Kidney tubule cell (primary cell): ENCODE measurements around the gene EEF2K.
A peak's percentile ranks its signal among the peaks of the same experiment; 100 is the strongest.

Experiments used
- DNase-seq: peaks from one replicate; pipeline ENCODE4 v3.0.0-alpha.2; 2018; ENCODE audit warnings: low spot score

The EEF2K gene

GRCh38 chr16:22318690-22319358, 112.7 kb downstream of the EEF2K start:
- peak; percentile 51 for DNase-seq

- DNase-seq: no peak
Measured at GRCh38 chr16:22320572-22321339, 114.7 kb downstream of the EEF2K start.

GRCh38 chr16:22321340-22322001, 115.4 kb downstream of the EEF2K start:
- DNase-seq: peak; percentile 83

GRCh38 chr16:22322021-22322471, 116.0 kb downstream of the EEF2K start:
- DNase-seq: no peak

- no peak for DNase-seq
Measured at GRCh38 chr16:22322741-22323140, 116.7 kb downstream of the EEF2K start.

GRCh38 chr16:22323173-22323958, 117.3 kb downstream of the EEF2K start:
- DNase-seq: no peak

- no peak for DNase-seq
Measured at GRCh38 chr16:22323959-22324786, 118.1 kb downstream of the EEF2K start.

GRCh38 chr16:22324787-22325597, 118.9 kb downstream of the EEF2K start:
- DNase-seq: no peak

- DNase-seq: no peak
Measured at GRCh38 chr16:22325598-22326368, 119.7 kb downstream of the EEF2K start.

- DNase-seq: no peak
Measured at GRCh38 chr16:22326369-22326652, 120.2 kb downstream of the EEF2K start.

GRCh38 chr16:22326771-22327445, 120.8 kb downstream of the EEF2K start:
- no peak for DNase-seq

- DNase-seq: no peak
Measured at GRCh38 chr16:22327446-22327775, 121.3 kb downstream of the EEF2K start.

GRCh38 chr16:22328081-22328725, 122.1 kb downstream of the EEF2K start:
- DNase-seq: no peak

GRCh38 chr16:22329199-22329695, 123.2 kb downstream of the EEF2K start:
- DNase-seq: no peak

- DNase-seq: no peak
Measured at GRCh38 chr16:22330326-22330725, 124.2 kb downstream of the EEF2K start.

- DNase-seq: no peak
Measured at GRCh38 chr16:22333457-22333994, 127.4 kb downstream of the EEF2K start.

- no peak for DNase-seq
Measured at GRCh38 chr16:22335668-22336246, 129.7 kb downstream of the EEF2K start.

- no peak for DNase-seq
Measured at GRCh38 chr16:22336581-22336980, 130.5 kb downstream of the EEF2K start.
